AG09319 (cell line): ENCODE measurements around the gene PCBP4.
A peak's percentile ranks its signal among the peaks of the same experiment; 100 is the strongest.

ENCODE experiments used
- DNase-seq: peaks from one replicate; pipeline ENCODE4 v3.0.0-alpha.2; 2010; ENCODE audit warnings: low read depth; ENCODE audit errors: extremely low read depth
- CTCF ChIP-seq: IDR thresholded peaks from 2 replicates; pipeline ENCODE4 v1.5.1; 2011; ENCODE audit warnings: low read depth, mild to moderate bottlenecking, inconsistent platforms, low read length, moderate library complexity

The PCBP4 gene

GRCh38 chr3:51957520-51958205, 9.6 kb downstream of the PCBP4 start:
- no peak for TF ChIP-seq CTCF
- DNase-seq, result no peak

GRCh38 chr3:51955893-51956770, 11.1 kb downstream of the PCBP4 start:
- peak; percentile 39 for TF ChIP-seq CTCF
- no peak for DNase-seq

- no peak for TF ChIP-seq CTCF
- DNase-seq, result no peak
Measured at GRCh38 chr3:51955175-51955892, 11.9 kb downstream of the PCBP4 start, which contains the start of gene GPR62. TSS of gene GPR62 (plus strand) at chr3:51955381. CDS start at chr3:51955653, 272 bp downstream.

GRCh38 chr3:51954713-51955112, 12.5 kb downstream of the PCBP4 start:
- no peak for TF ChIP-seq CTCF
- DNase-seq, result no peak

- DNase-seq, result no peak
- TF ChIP-seq CTCF, result no peak
Measured at GRCh38 chr3:51954105-51954504, 13.1 kb downstream of the PCBP4 start.

- TF ChIP-seq CTCF, result no peak
- DNase-seq, result no peak
Measured at GRCh38 chr3:51953445-51953844, 13.8 kb downstream of the PCBP4 start.
